Tracheal epithelial cell (primary cell): ENCODE results near the gene RDH11. TPM values are rescaled to one million over a fixed set of nuclear protein-coding genes. Genes with fewer than 3 reads are reported as not detected.

ENCODE experiments used
- total RNA-seq: library from RNA; depleted of rRNA; stranded (reverse); fragments of >200 nt; gene quantifications from 2 replicates; pipeline ENCODE4 v1.2.1, GENCODE V29; 2014

RDH11 gene, protein sequence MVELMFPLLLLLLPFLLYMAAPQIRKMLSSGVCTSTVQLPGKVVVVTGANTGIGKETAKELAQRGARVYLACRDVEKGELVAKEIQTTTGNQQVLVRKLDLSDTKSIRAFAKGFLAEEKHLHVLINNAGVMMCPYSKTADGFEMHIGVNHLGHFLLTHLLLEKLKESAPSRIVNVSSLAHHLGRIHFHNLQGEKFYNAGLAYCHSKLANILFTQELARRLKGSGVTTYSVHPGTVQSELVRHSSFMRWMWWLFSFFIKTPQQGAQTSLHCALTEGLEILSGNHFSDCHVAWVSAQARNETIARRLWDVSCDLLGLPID
- total RNA-seq = 122 and 141 TPM in 2 replicates

DNA sequence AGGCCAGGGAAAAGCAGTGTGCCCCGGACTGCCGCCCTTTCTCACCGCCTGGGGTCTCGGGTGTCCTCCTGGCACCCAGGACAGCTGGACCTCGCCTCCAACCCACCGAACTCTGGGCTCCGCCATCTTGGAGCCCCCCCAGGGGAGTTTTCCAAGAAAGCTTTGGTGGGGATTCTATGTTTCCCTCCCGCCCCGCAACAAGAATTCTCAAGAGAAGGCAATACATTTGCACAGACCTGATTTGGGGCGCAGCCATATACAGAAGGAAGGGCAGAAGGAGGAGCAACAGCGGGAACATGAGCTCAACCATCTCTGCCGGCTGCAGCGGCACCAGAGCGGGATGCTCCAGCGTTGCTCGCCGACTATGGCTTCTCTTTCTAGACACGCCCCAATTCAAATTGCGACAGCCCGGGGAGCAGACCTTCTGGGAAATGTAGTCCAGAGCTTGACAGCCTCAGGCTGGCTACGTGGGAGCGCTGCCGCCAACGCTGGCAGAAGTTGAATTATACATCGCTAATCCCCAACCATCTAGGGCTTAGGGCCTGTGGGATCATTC, at the start of gene RDH11:
Gene RDH11 (minus strand): TSS at position 371 of the 556 bp plus-strand sequence. CDS start 61 bp downstream, at position 310.

GRCh38 chr14:67701492-67701891, 5.9 kb upstream of the RDH11 start, which contains the start of gene RDH12:
TSS of gene RDH12 (plus strand) at chr14:67701886. CDS start at chr14:67722643, 20,757 bp downstream.

GRCh38 chr14:67674480-67675218, 20.9 kb downstream of the RDH11 start, which contains the start of gene VTI1B:
TSS of gene VTI1B (minus strand) at chr14:67674632. CDS start at chr14:67674489, 143 bp downstream.

Other genes starting within 250 kb of the RDH11 start
- gene TMEM229B, start 207.0 kb downstream of the RDH11 start, total RNA-seq = 0.43 and 1.9 TPM in 2 replicates
- 2.9 and 4.0 TPM in 2 replicates for gene PLEKHH1, start 162.5 kb downstream of the RDH11 start, total RNA-seq
- 18.1 and 20.0 TPM in 2 replicates for gene PIGH, start 95.5 kb downstream of the RDH11 start, total RNA-seq
- 52.0 and 53.7 TPM in 2 replicates for gene ARG2, start 75.8 kb downstream of the RDH11 start, total RNA-seq
- 48.0 and 62.7 TPM in 2 replicates for gene VTI1B, start 21.1 kb downstream of the RDH11 start, total RNA-seq
- gene RDH12, start 6.1 kb upstream of the RDH11 start, total RNA-seq = 1.5 and 1.7 TPM in 2 replicates
- 12.0 and 13.0 TPM in 2 replicates for gene ZFYVE26, start 120.8 kb upstream of the RDH11 start, total RNA-seq
- 9.6 and 12.5 TPM in 2 replicates for gene RAD51B, start 124.0 kb upstream of the RDH11 start, total RNA-seq